GM12878 (cell line): Measurements from ENCODE around the gene VSTM4. TPM values are rescaled to one million over a fixed set of nuclear protein-coding genes. Genes with fewer than 3 reads are reported as not detected.

Experiments
- ATAC-seq: fragments of 200-7000 bp; cut with Tn5 transposase; 3 replicates; pipeline ENCODE4 v1.9.1; 2020; ENCODE audit warnings: mild to moderate bottlenecking, moderate library complexity
- BruUV-seq: library from RNA; stranded (reverse); fragments of 400-500 nt; replicated peaks from 2 replicates; lab custom pipeline; 2021; lab: Mats Ljungman, UMichigan
- CTCF ChIA-PET: fragments of 300-600 bp; sonication (Branson Sonifier 250); formaldehyde crosslinking; extraction: SDS; loops from one replicate; lab custom pipeline; 2021; ENCODE audit warnings: inconsistent platforms; lab: Yijun Ruan, JAX
- POLR2A ChIA-PET: fragments of 350-600 bp; formaldehyde crosslinking; extraction: SDS; loops from one replicate; lab custom pipeline; 2021; ENCODE audit warnings: inconsistent platforms; lab: Charles Lee
- RAD21 ChIA-PET: fragments of 300-600 bp; sonication (Branson Sonifier 250); formaldehyde crosslinking; loops from one replicate; lab custom pipeline; 2023; ENCODE audit warnings: antibody characterized with exemption; ENCODE audit not compliant: unreplicated experiment; lab: Charles Lee
- SMC1A ChIA-PET: fragments of 300-600 bp; sonication (Branson Sonifier 250); formaldehyde crosslinking; loops from one replicate; lab custom pipeline; 2023; ENCODE audit not compliant: unreplicated experiment, uncharacterized antibody; lab: Charles Lee
- DNase-seq: peaks from one replicate; pipeline ENCODE4 v3.0.0-alpha.2; 2011; ENCODE audit warnings: low read depth, low spot score
- FAIRE-seq: peaks from 3 replicates; lab custom pipeline; 2011; peaks lifted over from hg19 to GRCh38; lab: Jason Lieb, UNC
- H2AFZ ChIP-seq: 2 replicates; pipeline ENCODE4 v1.6.0; 2011; ENCODE audit warnings: low read depth, low read length, control low read depth; ENCODE audit not compliant: control insufficient read depth
- H3K27ac ChIP-seq: 2 replicates; pipeline ENCODE4 v1.5.1; 2011; ENCODE audit warnings: control low read depth; ENCODE audit not compliant: control insufficient read depth, insufficient read depth
- H3K27me3 ChIP-seq, 2 experiments: replicated peaks in 1 of 2; 2 replicates each; pipeline versions ENCODE4 v1.6.0 to v1.6.1; 2011; ENCODE audit warnings: low read length in 1 of 2; ENCODE audit not compliant: control insufficient read depth in 2 of 2, insufficient read depth in 2 of 2
- H3K36me3 ChIP-seq, 2 experiments: 2 replicates each; pipeline ENCODE4 v1.5.1; 2011; ENCODE audit warnings: low read length in 1 of 2; ENCODE audit not compliant: control insufficient read depth in 2 of 2, insufficient read depth in 2 of 2
- H3K4me1 ChIP-seq: 2 replicates; pipeline ENCODE4 v1.6.1; 2011; ENCODE audit warnings: mild to moderate bottlenecking, low read length, moderate library complexity, mixed read lengths; ENCODE audit not compliant: control insufficient read depth, insufficient read depth
- H3K4me2 ChIP-seq: 2 replicates; pipeline ENCODE4 v1.6.0; 2011; ENCODE audit warnings: control low read depth; ENCODE audit not compliant: control insufficient read depth, insufficient read depth
- H3K4me3 ChIP-seq: fragments of 200-600 bp; sonication (generic); 2 replicates; pipeline ENCODE4 v1.5.1; 2016
- H3K79me2 ChIP-seq: 2 replicates; pipeline ENCODE4 v1.6.0; 2011; ENCODE audit warnings: low read length; ENCODE audit not compliant: control insufficient read depth, insufficient read depth
- H3K9ac ChIP-seq: 2 replicates; pipeline ENCODE4 v1.8.0; 2011; ENCODE audit warnings: low read length, control low read depth, mixed read lengths; ENCODE audit not compliant: control insufficient read depth, insufficient read depth
- H3K9me3 ChIP-seq: replicated peaks from 3 replicates; pipeline ENCODE4 v1.5.1; 2011; ENCODE audit warnings: mild to moderate bottlenecking, low read length; ENCODE audit not compliant: control insufficient read depth, insufficient read depth
- H4K20me1 ChIP-seq: 2 replicates; pipeline ENCODE4 v1.6.0; 2011; ENCODE audit not compliant: control insufficient read depth, insufficient read depth
- GABPA ChIP-seq: IDR thresholded peaks from 2 replicates; pipeline ENCODE4 v1.6.1; 2014; ENCODE audit warnings: antibody characterized with exemption, low read depth, mild to moderate bottlenecking, inconsistent platforms
- HDGF ChIP-seq: fragments of 450-650 bp; IDR thresholded peaks from 2 replicates; pipeline ENCODE4 v1.6.1; 2016; ENCODE audit warnings: antibody characterized with exemption
- MYB ChIP-seq: fragments of 150-350 bp; IDR thresholded peaks from 2 replicates; pipeline ENCODE4 v1.6.1; 2014; ENCODE audit warnings: mild to moderate bottlenecking, low read depth, low read length, borderline replicate concordance
- NBN ChIP-seq: fragments of 450-650 bp; IDR thresholded peaks from 2 replicates; pipeline ENCODE4 v1.6.1; 2016
- NFXL1 ChIP-seq: fragments of 450-650 bp; IDR thresholded peaks from 2 replicates; pipeline ENCODE4 v1.6.1; 2017; ENCODE audit warnings: antibody characterized with exemption, mild to moderate bottlenecking, borderline replicate concordance
- NR2C1 ChIP-seq: fragments of 450-650 bp; IDR thresholded peaks from 2 replicates; pipeline ENCODE4 v1.6.1; 2017; ENCODE audit warnings: antibody characterized with exemption, mild to moderate bottlenecking, moderate library complexity
- NRF1 ChIP-seq: conservative IDR thresholded peaks from 2 replicates; pipeline ENCODE4 v1.6.1; 2011; ENCODE audit warnings: mild to moderate bottlenecking, low read depth, low read length, improper control_type of control experiment
- POU2F2 ChIP-seq: IDR thresholded peaks from 3 replicates; pipeline ENCODE4 v1.6.1; 2011; ENCODE audit warnings: low read depth, mild to moderate bottlenecking, low read length, borderline replicate concordance
- RELA ChIP-seq: fragments of 450-650 bp; IDR thresholded peaks from 2 replicates; pipeline ENCODE4 v1.8.0; 2014; ENCODE audit warnings: borderline replicate concordance; ENCODE audit not compliant: partially characterized antibody
- SIN3A ChIP-seq: IDR thresholded peaks from 2 replicates; pipeline ENCODE4 v1.6.1; 2012; ENCODE audit warnings: low read depth, low read length, improper control_type of control experiment
- SMAD1 ChIP-seq: fragments of 450-650 bp; IDR thresholded peaks from 2 replicates; pipeline ENCODE4 v1.6.1; 2018; ENCODE audit warnings: mild to moderate bottlenecking, low read depth; ENCODE audit not compliant: partially characterized antibody
- TAF1 ChIP-seq: IDR thresholded peaks from 2 replicates; pipeline ENCODE4 v1.6.1; 2011; ENCODE audit warnings: mild to moderate bottlenecking, low read depth, low read length, borderline replicate concordance
- TCF7 ChIP-seq: IDR thresholded peaks from 2 replicates; pipeline ENCODE4 v1.6.1; 2014; ENCODE audit warnings: antibody characterized with exemption, borderline replicate concordance
- ZNF207 ChIP-seq: fragments of 450-650 bp; IDR thresholded peaks from 2 replicates; pipeline ENCODE4 v1.6.1; 2014; ENCODE audit warnings: antibody characterized with exemption, mild to moderate bottlenecking, borderline replicate concordance
- ZNF687 ChIP-seq: fragments of 450-650 bp; IDR thresholded peaks from 2 replicates; pipeline ENCODE4 v1.6.1; 2017; ENCODE audit warnings: mild to moderate bottlenecking, moderate library complexity
- WGBS: methylation state at CpG from one replicate; pipeline ENCODE4 v1.1.6; 2016; ENCODE audit warnings: low lambda C conversion rate; ENCODE audit not compliant: insufficient replicate concordance, insufficient coverage; ENCODE audit errors: missing lambda C conversion rate; 5-methylcytosine and 5-hydroxymethylcytosine counted together
- in situ Hi-C: fragments of 300-500 bp; cut with MboI; formaldehyde crosslinking; loops from 9 replicates; pipeline ENCODE4 v1.14.3; 2018; ENCODE audit warnings: mixed read lengths
- intact Hi-C: fragments of 100-400 bp; cut with micrococcal nuclease; formaldehyde crosslinking; loops from one replicate; pipeline ENCODE4 v1.14.2; 2022; ENCODE audit not compliant: unreplicated experiment
- polyA plus RNA-seq, 11 experiments: library from polyadenylated mRNA; depleted of rRNA in 4 of 11; unstranded in 6 of 11; stranded (reverse) in 5 of 11; fragments of >200 nt; fragmentation: Nextera tagmentation in 4 of 11; fragmentation: Illumina TruSeq in 1 of 11; extraction: Ambion mirVana in 4 of 11; extraction: Trizol in 1 of 11; gene quantifications; 1 replicate in 1 of 11; 2 replicates in 10 of 11; pipeline versions ENCODE4 v1.2.1 to v1.2.3, GENCODE V29; 2011 to 2016; ENCODE audit warnings: inconsistent platforms in 2 of 11, missing spikeins in 2 of 11, low read depth in 1 of 11
- total RNA-seq, 4 experiments: library from RNA; depleted of rRNA in 3 of 4; stranded (reverse); fragments of >200 nt in 3 of 4; fragmentation: Illumina TruSeq in 1 of 4; extraction: Trizol in 1 of 4; gene quantifications; 2 replicates each; pipeline versions ENCODE4 v1.2.1 to v1.2.3, GENCODE V29; 2013 to 2021
- TF ChIP-seq, protein P1 (sequence below): fragments of 450-650 bp; formaldehyde crosslinking; IDR thresholded peaks from 2 replicates; pipeline ENCODE4 v1.5.0; 2022; ENCODE audit warnings: mild to moderate bottlenecking, missing genetic modification characterization
- TF ChIP-seq, protein P2 (sequence below): IDR thresholded peaks from 2 replicates; pipeline ENCODE4 v1.6.1; 2012; ENCODE audit warnings: low read depth, low read length, improper control_type of control experiment

Gene VSTM4
- total and polyA plus RNA-seq, 10 of the 15 experiments (the other 5 are each of a cell fraction or from before 2014, with no cell fraction given), result 0.01 to 0.14 (median 0.02) TPM; not detected in 7

- TF ChIP-seq SIN3A, result no peak
- TF ChIP-seq, protein P1, sequence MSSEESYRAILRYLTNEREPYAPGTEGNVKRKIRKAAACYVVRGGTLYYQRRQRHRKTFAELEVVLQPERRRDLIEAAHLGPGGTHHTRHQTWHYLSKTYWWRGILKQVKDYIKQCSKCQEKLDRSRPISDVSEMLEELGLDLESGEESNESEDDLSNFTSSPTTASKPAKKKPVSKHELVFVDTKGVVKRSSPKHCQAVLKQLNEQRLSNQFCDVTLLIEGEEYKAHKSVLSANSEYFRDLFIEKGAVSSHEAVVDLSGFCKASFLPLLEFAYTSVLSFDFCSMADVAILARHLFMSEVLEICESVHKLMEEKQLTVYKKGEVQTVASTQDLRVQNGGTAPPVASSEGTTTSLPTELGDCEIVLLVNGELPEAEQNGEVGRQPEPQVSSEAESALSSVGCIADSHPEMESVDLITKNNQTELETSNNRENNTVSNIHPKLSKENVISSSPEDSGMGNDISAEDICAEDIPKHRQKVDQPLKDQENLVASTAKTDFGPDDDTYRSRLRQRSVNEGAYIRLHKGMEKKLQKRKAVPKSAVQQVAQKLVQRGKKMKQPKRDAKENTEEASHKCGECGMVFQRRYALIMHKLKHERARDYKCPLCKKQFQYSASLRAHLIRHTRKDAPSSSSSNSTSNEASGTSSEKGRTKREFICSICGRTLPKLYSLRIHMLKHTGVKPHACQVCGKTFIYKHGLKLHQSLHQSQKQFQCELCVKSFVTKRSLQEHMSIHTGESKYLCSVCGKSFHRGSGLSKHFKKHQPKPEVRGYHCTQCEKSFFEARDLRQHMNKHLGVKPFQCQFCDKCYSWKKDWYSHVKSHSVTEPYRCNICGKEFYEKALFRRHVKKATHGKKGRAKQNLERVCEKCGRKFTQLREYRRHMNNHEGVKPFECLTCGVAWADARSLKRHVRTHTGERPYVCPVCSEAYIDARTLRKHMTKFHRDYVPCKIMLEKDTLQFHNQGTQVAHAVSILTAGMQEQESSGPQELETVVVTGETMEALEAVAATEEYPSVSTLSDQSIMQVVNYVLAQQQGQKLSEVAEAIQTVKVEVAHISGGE (CRISPR knock-in tag), result no peak
- TF ChIP-seq MYB, result no peak
- no peak for TF ChIP-seq TCF7
- no peak for TF ChIP-seq ZNF207
- no peak for TF ChIP-seq POU2F2
- no peak for TF ChIP-seq RELA
- TF ChIP-seq HDGF, result no peak
- no peak for TF ChIP-seq SMAD1
- TF ChIP-seq, all 136 proteins: peak for 0
These were observed 102.7 kb downstream of the VSTM4 start (continued) for GRCh38 chr10:49012603-49013002.

DNA sequence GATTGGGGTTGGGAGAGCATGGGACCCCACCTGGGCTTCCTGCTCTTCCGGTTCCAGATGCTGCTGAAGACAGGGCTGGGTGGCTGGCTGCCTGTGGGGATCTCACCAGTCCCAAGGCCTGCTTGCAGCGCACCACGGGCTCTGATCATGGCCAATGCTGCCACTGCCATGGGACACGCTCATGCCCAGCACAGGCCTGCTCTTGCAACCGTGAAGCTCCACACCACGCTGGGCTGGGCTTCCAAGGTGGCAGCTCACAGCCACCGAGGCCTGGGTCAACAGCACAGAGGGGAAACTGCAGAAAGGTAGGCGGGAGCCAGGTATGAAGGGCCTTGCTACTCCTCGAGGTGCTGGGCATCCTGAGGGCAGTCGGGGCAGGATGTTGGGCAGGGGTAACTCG is 103.6 kb downstream of the VSTM4 start:
- RAD21 ChIA-PET, result no interaction called here
- no peaks in the 10 kb centered on the region for H3K36me3 ChIP-seq
- H3K79me2 ChIP-seq, result no peaks in the 10 kb centered on the region
- DNase-seq (no peak), FAIRE-seq (no peak), ATAC-seq (no peak)
- no peak overlapping the region for H3K9ac ChIP-seq
- POLR2A ChIA-PET, result no interaction called here
- no peak overlapping the region for H3K4me3 ChIP-seq
- no peak overlapping the region for H3K27ac ChIP-seq
- in situ Hi-C loops, result no loop called here
- CTCF ChIA-PET, result interaction anchor here (1.9 kb wide), 1 partner anchor 354 kb away, joined by 4 read pairs; no protein-coding TSS in a partner anchor
- H4K20me1 ChIP-seq, result no peaks in the 10 kb centered on the region; the same call in 1 of the 2 replicates
- no peaks in the 10 kb centered on the region for H3K4me1 ChIP-seq
- BruUV-seq, result no TSS peak
- no peaks in the 10 kb centered on the region for H3K9me3 ChIP-seq
- no peak overlapping the region for H3K4me2 ChIP-seq
- intact Hi-C loops, result no loop called here
- no peaks in the 10 kb centered on the region; a peak in 1 of 4 replicates for H3K27me3 ChIP-seq
- 11% methylated on average over 11 of the region's 11 CpGs for WGBS
- SMC1A ChIA-PET, result no interaction called here
- H2AFZ ChIP-seq, result no peak overlapping the region
- TF ChIP-seq ZNF207 (no peak), ZNF687 (no peak), NR2C1 (no peak), NBN (no peak), NFXL1 (no peak), NRF1 (no peak), GABPA (no peak), TAF1 (no peak)
- TF ChIP-seq, protein P2, sequence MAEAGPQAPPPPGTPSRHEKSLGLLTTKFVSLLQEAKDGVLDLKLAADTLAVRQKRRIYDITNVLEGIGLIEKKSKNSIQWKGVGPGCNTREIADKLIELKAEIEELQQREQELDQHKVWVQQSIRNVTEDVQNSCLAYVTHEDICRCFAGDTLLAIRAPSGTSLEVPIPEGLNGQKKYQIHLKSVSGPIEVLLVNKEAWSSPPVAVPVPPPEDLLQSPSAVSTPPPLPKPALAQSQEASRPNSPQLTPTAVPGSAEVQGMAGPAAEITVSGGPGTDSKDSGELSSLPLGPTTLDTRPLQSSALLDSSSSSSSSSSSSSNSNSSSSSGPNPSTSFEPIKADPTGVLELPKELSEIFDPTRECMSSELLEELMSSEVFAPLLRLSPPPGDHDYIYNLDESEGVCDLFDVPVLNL, result no peak
